Loucy (cell line): ENCODE results near the gene HCFC1.

Experiments used
- EZH2phosphoT487 ChIP-seq: fragments of 200-600 bp; IDR thresholded peaks from 2 replicates; pipeline ENCODE4 v1.6.1; 2018; ENCODE audit warnings: antibody characterized with exemption, mild to moderate bottlenecking, moderate library complexity, borderline replicate concordance
- TF ChIP-seq, protein P1 (sequence below): fragments of 200-600 bp; sonication (generic); conservative IDR thresholded peaks from 2 replicates; pipeline ENCODE4 v1.5.1; 2014; ENCODE audit warnings: mild to moderate bottlenecking, antibody characterized with exemption, low read length

DNA sequence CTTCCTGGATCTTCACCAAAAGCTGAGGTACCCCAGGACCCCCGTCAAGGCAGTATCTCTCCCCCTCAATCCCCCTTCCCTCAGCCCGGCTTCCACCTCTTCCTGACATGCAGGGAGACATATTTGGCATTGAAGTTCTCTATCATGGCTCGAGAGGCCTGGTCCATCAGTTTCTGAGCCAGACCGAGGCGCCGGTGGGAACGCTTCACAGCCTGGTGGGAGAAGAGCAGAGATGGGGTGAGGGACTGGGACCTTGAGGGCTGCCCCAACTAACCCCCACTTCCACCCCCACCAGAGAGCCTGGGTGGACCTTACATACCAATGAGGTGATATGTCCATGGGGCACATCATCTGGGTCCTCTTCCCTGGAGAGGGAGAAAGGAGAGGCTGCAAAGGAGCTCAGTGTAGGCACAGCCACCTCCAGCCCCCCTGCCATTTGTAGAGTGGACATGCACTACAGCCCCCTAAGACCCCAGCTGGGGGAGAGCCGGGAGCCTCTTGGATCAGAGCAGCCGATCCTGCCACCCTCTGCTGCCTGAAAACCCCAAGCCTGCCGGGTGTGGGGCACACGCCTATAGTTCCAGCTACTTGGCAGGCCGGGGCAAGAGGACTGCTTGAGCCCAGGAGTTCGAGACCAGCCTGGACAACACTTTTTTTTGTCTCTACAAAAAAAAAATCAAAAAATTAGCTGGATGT lies 39.2 kb downstream of the HCFC1 start:
- TF ChIP-seq, protein P1, sequence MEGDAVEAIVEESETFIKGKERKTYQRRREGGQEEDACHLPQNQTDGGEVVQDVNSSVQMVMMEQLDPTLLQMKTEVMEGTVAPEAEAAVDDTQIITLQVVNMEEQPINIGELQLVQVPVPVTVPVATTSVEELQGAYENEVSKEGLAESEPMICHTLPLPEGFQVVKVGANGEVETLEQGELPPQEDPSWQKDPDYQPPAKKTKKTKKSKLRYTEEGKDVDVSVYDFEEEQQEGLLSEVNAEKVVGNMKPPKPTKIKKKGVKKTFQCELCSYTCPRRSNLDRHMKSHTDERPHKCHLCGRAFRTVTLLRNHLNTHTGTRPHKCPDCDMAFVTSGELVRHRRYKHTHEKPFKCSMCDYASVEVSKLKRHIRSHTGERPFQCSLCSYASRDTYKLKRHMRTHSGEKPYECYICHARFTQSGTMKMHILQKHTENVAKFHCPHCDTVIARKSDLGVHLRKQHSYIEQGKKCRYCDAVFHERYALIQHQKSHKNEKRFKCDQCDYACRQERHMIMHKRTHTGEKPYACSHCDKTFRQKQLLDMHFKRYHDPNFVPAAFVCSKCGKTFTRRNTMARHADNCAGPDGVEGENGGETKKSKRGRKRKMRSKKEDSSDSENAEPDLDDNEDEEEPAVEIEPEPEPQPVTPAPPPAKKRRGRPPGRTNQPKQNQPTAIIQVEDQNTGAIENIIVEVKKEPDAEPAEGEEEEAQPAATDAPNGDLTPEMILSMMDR: no peak
- no peak for TF ChIP-seq EZH2phosphoT487
